ENCODE data around the gene TMEM51. TPM values are rescaled to one million over a fixed set of nuclear protein-coding genes. Genes with fewer than 3 reads are reported as not detected.

TMEM51 gene
- polyA plus RNA-seq, 4 donors, result 20.0 to 23.2 (median 20.9) TPM

GRCh38 chr1:15191770-15192169 is 38.2 kb downstream of the TMEM51 start:
- DNase-seq (ENCODE audit: low read depth in 4 of 4, low spot score in 3 of 4), result no peak

DNA sequence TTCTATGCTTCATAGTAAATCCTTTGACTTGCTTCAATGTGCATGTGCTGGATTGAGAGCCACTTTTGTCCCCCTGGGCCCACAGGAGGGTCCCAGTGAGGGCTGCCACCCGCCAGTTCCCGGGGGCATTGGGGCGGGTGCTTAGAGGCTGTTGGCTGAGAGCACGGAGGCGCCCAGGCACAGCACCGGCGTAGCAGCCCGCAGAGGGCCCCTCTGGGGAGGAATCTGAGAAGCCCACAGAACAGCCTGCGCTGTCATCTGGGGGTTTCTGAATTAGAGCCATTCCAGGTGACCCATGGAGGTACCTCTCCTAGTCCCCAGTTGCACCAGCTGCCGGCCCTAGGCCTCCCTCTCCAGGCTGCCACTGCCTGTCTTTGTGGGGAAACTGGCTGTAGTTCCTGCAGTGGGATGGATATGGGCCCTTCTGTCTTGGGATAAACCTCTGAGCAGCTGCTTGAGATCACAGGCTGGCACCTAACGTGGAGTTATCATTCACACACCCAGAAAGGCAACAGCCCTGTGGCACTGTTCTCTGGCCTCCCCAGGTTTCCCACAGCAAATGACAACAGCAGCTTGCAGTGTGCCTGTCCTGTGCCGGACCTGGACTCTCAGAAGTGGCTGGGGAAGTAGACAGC is 39.5 kb downstream of the TMEM51 start:
- DNase-seq (ENCODE audit: low read depth in 4 of 4, low spot score in 3 of 4), result no peak

DNA sequence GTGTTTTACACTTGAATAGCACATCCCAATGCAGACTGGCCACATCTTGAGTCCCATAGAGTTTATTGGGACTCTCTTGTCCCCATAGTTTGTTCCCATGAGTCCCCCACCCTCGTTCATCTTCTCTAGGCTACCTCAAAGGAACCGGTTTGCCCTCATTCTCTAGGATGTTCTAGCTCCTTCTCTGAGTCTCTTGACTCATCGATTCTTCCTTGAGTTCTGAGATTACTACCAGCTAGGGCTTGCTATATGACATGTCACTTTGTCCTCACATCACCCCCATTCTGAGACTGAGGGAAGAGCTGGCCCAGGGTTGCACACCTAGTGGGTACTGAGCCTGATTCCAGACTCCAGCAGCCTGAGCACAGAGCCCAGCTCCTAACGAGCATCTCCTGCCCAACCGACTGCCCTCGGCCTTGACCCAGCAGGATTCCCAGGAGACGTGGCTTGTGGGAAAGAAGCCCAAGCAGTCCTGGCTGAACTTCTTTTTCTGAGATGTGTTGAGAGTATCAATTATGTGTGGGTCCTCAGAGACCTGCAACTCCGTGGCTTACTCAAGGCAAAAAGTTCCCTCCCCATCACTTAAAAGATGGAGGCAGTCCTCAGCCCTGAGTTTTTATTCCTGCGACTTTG is 42.0 kb downstream of the TMEM51 start:
- DNase-seq (ENCODE audit: low read depth in 4 of 4, low spot score in 3 of 4), result no peak

- no peak for DNase-seq (ENCODE audit: low read depth in 4 of 4, low spot score in 3 of 4)
These were observed 42.5 kb downstream of the TMEM51 start for GRCh38 chr1:15196069-15196468.

- DNase-seq (ENCODE audit: low read depth in 4 of 4, low spot score in 3 of 4), result no peak
These were observed 43.4 kb downstream of the TMEM51 start for GRCh38 chr1:15196807-15197530.

DNA sequence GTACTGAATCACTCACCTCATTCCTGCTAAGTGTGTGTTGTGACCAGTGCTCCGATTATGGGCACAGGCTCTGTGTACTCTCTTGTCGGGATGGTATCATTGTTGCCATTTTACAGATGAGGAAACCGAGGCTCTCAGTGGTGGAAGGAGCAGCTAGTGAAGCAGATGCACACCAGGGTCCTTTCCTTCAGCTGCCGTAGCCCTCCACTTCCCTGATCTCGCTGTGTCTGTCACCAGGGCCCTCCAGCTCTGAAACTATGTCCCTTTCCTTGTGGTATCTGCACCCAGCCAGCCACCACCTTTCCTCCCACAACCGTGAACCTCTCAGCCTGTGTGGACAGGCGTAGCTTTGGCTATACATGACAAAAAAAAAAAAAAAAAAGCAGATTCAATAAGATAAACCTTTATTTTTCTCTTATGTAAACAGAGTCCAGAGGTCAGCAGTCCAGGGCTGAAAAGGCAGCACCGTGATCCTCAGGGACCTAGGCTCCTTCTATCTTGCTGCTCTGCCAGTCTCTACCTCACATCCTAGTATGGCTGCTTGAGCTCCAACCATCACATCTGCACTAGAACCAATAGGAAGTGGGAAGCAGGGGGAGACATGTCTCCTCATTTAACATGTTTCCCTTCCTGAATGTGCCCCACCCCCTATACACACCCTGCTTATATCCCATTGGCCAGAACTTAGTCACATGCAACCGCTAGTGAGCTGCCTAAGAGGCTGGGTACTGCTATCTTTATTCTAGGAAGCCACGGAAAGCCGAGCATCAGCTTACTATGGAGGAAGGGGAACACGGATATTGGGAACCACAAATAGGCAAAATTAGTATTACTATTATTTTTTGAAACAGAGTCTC is 44.3 kb downstream of the TMEM51 start:
- DNase-seq (ENCODE audit: low read depth in 4 of 4, low spot score in 3 of 4), result no peak

- no peak for DNase-seq (ENCODE audit: low read depth in 4 of 4, low spot score in 3 of 4)
These were observed 45.1 kb downstream of the TMEM51 start for GRCh38 chr1:15198684-15199083.

GRCh38 chr1:15201221-15201620 is 47.7 kb downstream of the TMEM51 start:
- no peak for DNase-seq (ENCODE audit: low read depth in 4 of 4, low spot score in 3 of 4)

DNA sequence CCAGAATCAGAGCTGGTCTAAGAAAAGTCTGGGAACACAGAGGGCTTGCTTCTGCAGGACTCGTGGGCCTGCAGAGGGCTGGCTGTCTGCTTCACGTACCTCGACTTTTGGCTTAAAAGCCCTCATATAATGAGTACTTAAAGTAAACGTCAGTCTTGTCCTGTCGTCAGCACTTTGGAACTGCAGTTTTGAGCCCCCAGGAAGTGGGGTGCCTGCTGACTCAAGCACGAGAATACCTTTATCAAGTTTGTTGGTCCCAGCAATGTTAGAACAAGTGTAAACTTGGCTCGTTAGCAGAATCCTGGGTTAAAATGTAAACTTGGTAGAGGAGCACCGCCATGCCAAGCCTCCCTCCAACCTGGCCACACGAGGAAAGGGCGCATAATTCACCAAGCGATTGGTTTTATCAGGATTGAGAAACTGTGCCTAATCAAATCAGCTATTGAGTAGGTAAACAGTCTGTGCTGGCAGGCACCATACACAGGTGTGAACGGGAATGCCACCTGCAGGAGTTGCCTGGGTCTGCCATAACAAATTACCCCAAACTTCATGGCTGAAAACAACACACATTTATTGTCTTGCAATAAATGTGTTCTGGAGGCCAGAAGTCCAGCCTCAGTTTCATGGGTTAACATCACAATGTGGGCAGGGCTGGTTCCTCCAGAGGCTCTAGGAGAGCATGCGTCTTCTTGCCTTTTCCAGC is 48.5 kb downstream of the TMEM51 start:
- DNase-seq (ENCODE audit: low read depth in 4 of 4, low spot score in 3 of 4), result no peak

DNA sequence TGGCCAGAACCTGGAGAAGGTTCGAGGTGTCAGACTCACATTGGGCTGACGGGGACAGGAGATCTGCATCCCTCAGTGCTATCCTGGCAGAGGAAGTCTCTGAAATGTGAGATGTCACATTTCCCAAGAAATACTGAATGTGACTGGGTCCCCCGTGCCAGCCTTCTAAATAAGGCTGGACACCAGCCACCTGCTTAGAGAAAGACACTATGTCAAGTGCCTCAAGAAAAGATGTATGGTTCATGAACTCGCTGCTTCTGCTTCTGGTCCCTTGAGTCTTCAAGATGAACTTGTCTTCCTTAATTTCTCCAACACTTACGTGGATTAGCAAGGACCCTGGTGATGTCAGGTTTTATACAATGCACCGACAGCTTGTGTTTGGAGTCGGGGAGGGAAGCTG is 51.4 kb downstream of the TMEM51 start:
- DNase-seq (ENCODE audit: low read depth in 4 of 4, low spot score in 3 of 4), result no peak

- no peak for DNase-seq (ENCODE audit: low read depth in 4 of 4, low spot score in 3 of 4)
These were observed 52.2 kb downstream of the TMEM51 start for GRCh38 chr1:15205586-15206346.

DNA sequence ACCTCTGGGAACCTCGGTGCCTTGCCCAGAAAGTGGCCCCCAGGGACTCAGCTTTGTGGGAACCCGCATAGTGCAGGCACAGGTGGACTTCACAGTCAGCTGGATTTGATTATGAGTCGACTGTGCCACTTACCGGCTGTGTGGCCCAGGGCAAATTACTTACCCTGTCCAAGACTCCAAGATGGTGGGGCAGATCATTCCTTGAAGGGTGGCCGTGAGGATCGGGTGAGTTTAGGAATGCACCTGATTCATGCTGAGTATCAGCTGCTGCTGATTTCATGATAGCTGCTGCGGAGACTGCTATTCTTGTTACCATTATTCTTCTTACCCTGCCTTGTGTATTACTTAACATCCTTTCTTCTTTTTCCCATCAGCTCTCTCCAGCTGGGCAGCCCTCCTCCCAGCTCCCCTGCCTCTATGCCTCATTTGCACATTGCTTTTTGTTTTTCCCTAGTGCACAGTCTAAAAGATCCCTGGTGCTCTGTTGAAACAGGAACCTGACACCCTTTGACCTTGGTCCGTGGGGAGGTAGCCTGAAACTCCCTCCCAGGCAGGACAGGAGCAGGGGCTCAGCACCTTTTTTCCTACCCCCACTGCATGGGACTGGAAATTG is 53.0 kb downstream of the TMEM51 start:
- no peak for DNase-seq (ENCODE audit: low read depth in 4 of 4, low spot score in 3 of 4)

- no peak for DNase-seq (ENCODE audit: low read depth in 4 of 4, low spot score in 3 of 4)
These were observed 53.7 kb downstream of the TMEM51 start for GRCh38 chr1:15207031-15207828.

GRCh38 chr1:15207829-15208429 is 54.4 kb downstream of the TMEM51 start:
- DNase-seq (ENCODE audit: low read depth in 4 of 4, low spot score in 3 of 4), result no peak

GRCh38 chr1:15210651-15211375 is 57.3 kb downstream of the TMEM51 start:
- no peak for DNase-seq (ENCODE audit: low read depth in 4 of 4, low spot score in 3 of 4)

GRCh38 chr1:15211424-15211823 is 57.9 kb downstream of the TMEM51 start:
- no peak for DNase-seq (ENCODE audit: low read depth in 4 of 4, low spot score in 3 of 4)

GRCh38 chr1:15212216-15212953 is 58.8 kb downstream of the TMEM51 start:
- no peak for DNase-seq (ENCODE audit: low read depth in 4 of 4, low spot score in 3 of 4)
